ENCODE data around the gene TMSB10. TPM values are rescaled to one million over a fixed set of nuclear protein-coding genes. Genes with fewer than 3 reads are reported as not detected.

Gene TMSB10
- total RNA-seq, 2 experiments from 2014 or later: 869 to 1,901 TPM

DNA sequence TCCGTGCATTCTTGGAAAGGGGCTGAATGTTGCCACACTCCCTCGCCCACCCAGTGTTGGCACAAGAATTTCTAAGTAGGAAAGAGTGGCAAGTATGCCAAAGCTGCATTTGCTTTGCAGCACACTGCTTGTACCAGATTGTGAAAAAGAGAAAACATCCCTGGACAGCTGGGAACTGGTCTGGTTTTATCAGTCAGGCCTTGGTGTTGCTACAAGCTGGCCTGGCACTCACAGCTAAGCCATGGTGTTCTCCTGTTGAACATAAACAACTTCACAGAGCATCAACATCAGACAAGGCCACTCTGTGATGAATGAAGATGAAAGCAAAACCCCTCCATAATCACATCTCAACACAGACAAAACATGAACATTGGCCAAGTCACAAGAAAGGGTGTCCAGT lies 20.3 kb upstream of the TMSB10 start:
- Histone ChIP-seq H4K20me1 (ENCODE audit: insufficient read depth, low read length) (no peaks in the 10 kb centered on the region), H3K27ac (ENCODE audit: low read depth, low read length, poor library complexity, severe bottlenecking) (no peak overlapping the region), H3K36me3 (ENCODE audit: insufficient read depth, low read length) (no peaks in the 10 kb centered on the region), H3K9me3 (ENCODE audit: low read length) (no peaks in the 10 kb centered on the region), H3K79me2 (ENCODE audit: insufficient read depth, low read depth, low read length) (no peaks in the 10 kb centered on the region), H3K9me2 (ENCODE audit: insufficient read depth, low read length) (no peaks in the 10 kb centered on the region), H3K4me2 (ENCODE audit: low read length) (no peak overlapping the region), H3K4me3 (ENCODE audit: low read depth, low read length, poor library complexity, severe bottlenecking) (no peak overlapping the region), H3K4me1 (ENCODE audit: insufficient read depth, low read length, poor library complexity, severe bottlenecking) (peaks cover 36% of the 10 kb centered on the region), H2AFZ (ENCODE audit: low read length) (no peak overlapping the region)
- TF ChIP-seq, protein P1, sequence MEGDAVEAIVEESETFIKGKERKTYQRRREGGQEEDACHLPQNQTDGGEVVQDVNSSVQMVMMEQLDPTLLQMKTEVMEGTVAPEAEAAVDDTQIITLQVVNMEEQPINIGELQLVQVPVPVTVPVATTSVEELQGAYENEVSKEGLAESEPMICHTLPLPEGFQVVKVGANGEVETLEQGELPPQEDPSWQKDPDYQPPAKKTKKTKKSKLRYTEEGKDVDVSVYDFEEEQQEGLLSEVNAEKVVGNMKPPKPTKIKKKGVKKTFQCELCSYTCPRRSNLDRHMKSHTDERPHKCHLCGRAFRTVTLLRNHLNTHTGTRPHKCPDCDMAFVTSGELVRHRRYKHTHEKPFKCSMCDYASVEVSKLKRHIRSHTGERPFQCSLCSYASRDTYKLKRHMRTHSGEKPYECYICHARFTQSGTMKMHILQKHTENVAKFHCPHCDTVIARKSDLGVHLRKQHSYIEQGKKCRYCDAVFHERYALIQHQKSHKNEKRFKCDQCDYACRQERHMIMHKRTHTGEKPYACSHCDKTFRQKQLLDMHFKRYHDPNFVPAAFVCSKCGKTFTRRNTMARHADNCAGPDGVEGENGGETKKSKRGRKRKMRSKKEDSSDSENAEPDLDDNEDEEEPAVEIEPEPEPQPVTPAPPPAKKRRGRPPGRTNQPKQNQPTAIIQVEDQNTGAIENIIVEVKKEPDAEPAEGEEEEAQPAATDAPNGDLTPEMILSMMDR (conservative IDR thresholded peaks at IDR 0.05; ENCODE audit: low read length): no peak
- intact Hi-C loops (cut with micrococcal nuclease; ENCODE audit: unreplicated experiment): no loop called here
- DNase-seq (ENCODE audit: low spot score): no peak
- CTCF ChIA-PET (ENCODE audit: unreplicated experiment): no interaction called here
- POLR2A ChIA-PET: no interaction called here
- BruUV-seq (replicated peaks): no TSS peak

GRCh38 chr2:84886791-84887190 lies 18.7 kb upstream of the TMSB10 start:
- H4K20me1 ChIP-seq (ENCODE audit: insufficient read depth, low read length): no peaks in the 10 kb centered on the region
- peaks cover 22% of the 10 kb centered on the region for H3K4me1 ChIP-seq (ENCODE audit: insufficient read depth, low read length, poor library complexity, severe bottlenecking)
- no peak for DNase-seq (ENCODE audit: low spot score)
- H3K36me3 ChIP-seq (ENCODE audit: insufficient read depth, low read length): no peaks in the 10 kb centered on the region
- TF ChIP-seq EZH2phosphoT487 (IDR thresholded peaks at IDR 0.05; ENCODE audit: borderline replicate concordance, low read depth, low read length): no peak
- TF ChIP-seq, protein P1 (conservative IDR thresholded peaks at IDR 0.05; ENCODE audit: low read length): no peak
- H3K4me3 ChIP-seq (ENCODE audit: low read depth, low read length, poor library complexity, severe bottlenecking): no peak overlapping the region
- POLR2A ChIA-PET: interaction anchor here (1.0 to 3.1 kb wide), 2 partner anchors 13 to 60 kb away, joined by 3 to 10 read pairs; no protein-coding TSS in a partner anchor
- no peak overlapping the region for H3K27ac ChIP-seq (ENCODE audit: low read depth, low read length, poor library complexity, severe bottlenecking)
- no peak overlapping the region for H2AFZ ChIP-seq (ENCODE audit: low read length)
- H3K79me2 ChIP-seq (ENCODE audit: insufficient read depth, low read depth, low read length): no peaks in the 10 kb centered on the region
- CTCF ChIA-PET (ENCODE audit: unreplicated experiment): no interaction called here
- H3K9me3 ChIP-seq (ENCODE audit: low read length): no peaks in the 10 kb centered on the region
- H3K4me2 ChIP-seq (ENCODE audit: low read length): no peak overlapping the region
- no peaks in the 10 kb centered on the region for H3K9me2 ChIP-seq (ENCODE audit: insufficient read depth, low read length)
- intact Hi-C loops (cut with micrococcal nuclease; ENCODE audit: unreplicated experiment): no loop called here
- no TSS peak for BruUV-seq (replicated peaks)

GRCh38 chr2:84888401-84889276 lies 16.8 kb upstream of the TMSB10 start:
- H3K79me2 ChIP-seq (ENCODE audit: insufficient read depth, low read depth, low read length): no peaks in the 10 kb centered on the region
- H3K4me1 ChIP-seq (ENCODE audit: insufficient read depth, low read length, poor library complexity, severe bottlenecking): peaks cover 19% of the 10 kb centered on the region
- H3K9me3 ChIP-seq (ENCODE audit: low read length): no peaks in the 10 kb centered on the region
- H3K4me2 ChIP-seq (ENCODE audit: low read length): peak overlapping the region; percentile 70
- ChIA-PET POLR2A (interaction anchor here (0.5 to 3.1 kb wide), 11 partner anchors 11 to 178 kb away, joined by 3 to 10 read pairs (median 4); partner anchors contain the start of gene TMSB10), CTCF (ENCODE audit: unreplicated experiment) (interaction anchor here (0.6 to 1.9 kb wide), 3 partner anchors 37 to 79 kb away, joined by 4 to 8 read pairs (median 4); no protein-coding TSS in a partner anchor)
- H3K9me2 ChIP-seq (ENCODE audit: insufficient read depth, low read length): no peaks in the 10 kb centered on the region
- TSS peak; percentile 90 for BruUV-seq (replicated peaks)
- intact Hi-C loops (cut with micrococcal nuclease; ENCODE audit: unreplicated experiment): loop anchor here (2.0 kb wide), 2 partner anchors 36 to 72 kb away; no protein-coding TSS in a partner anchor
- DNase-seq (ENCODE audit: low spot score): peak; percentile 83
- no peaks in the 10 kb centered on the region for H4K20me1 ChIP-seq (ENCODE audit: insufficient read depth, low read length)
- TF ChIP-seq, protein P1 (conservative IDR thresholded peaks at IDR 0.05; ENCODE audit: low read length): no peak
- TF ChIP-seq EZH2phosphoT487 (IDR thresholded peaks at IDR 0.05; ENCODE audit: borderline replicate concordance, low read depth, low read length): no peak
- H3K36me3 ChIP-seq (ENCODE audit: insufficient read depth, low read length): no peaks in the 10 kb centered on the region
- peak overlapping the region; percentile 57 for H3K27ac ChIP-seq (ENCODE audit: low read depth, low read length, poor library complexity, severe bottlenecking)
- peak overlapping the region; percentile 57 for H3K4me3 ChIP-seq (ENCODE audit: low read depth, low read length, poor library complexity, severe bottlenecking)
- peak overlapping the region; percentile 92 for H2AFZ ChIP-seq (ENCODE audit: low read length)
